K562 treated with DMSO at 1 percent for 48 hours (cell line): ENCODE results near the gene E2F6. TPM values are rescaled to one million over a fixed set of nuclear protein-coding genes. Genes with fewer than 3 reads are reported as not detected.

Source experiments
- total RNA-seq: library from RNA; unstranded; fragments of 300-600 nt; gene quantifications from 2 replicates; pipeline ENCODE4 v1.2.3, GENCODE V29; 2022; ENCODE audit warnings: low replicate concordance; ENCODE audit errors: extremely low read depth

E2F6 gene
- not detected in 2 replicates for total RNA-seq

GRCh38 chr2:11465485-11466306 is at the start of gene E2F6:
Gene E2F6 (minus strand): TSS chr2:11466161. CDS start chr2:11465879, 282 bp downstream.

Other genes with a start within 250 kb of the E2F6 start
- not detected in 2 replicates for gene ROCK2, start 121.5 kb downstream of the E2F6 start, total RNA-seq
- not detected in 2 replicates for gene GREB1, start 67.9 kb upstream of the E2F6 start, total RNA-seq
- gene NTSR2, start 204.0 kb upstream of the E2F6 start, total RNA-seq, result not detected in 2 replicates